H1 (cell line): ENCODE data around the gene RAI2. TPM values are rescaled to one million over a fixed set of nuclear protein-coding genes. Genes with fewer than 3 reads are reported as not detected.

Source experiments
- CTCF ChIA-PET: fragments of 300-600 bp; sonication (Branson Sonifier 250); formaldehyde crosslinking; loops from one replicate; lab custom pipeline; 2021; ENCODE audit not compliant: partially characterized antibody; lab: Charles Lee
- POLR2A ChIA-PET: fragments of 300-600 bp; sonication (Branson Sonifier 250); formaldehyde crosslinking; loops from one replicate; lab custom pipeline; 2021; ENCODE audit warnings: inconsistent platforms; ENCODE audit not compliant: partially characterized antibody; lab: Charles Lee
- DNase-seq, 2 experiments: peaks; one replicate each; pipeline versions ENCODE4 v3.0.0 to v3.0.0-alpha.2; 2010 to 2022; ENCODE audit warnings: low spot score in 2 of 2, low read depth in 1 of 2, mixed read lengths in 1 of 2
- FAIRE-seq: peaks from 2 replicates; lab custom pipeline; 2011; peaks lifted over from hg19 to GRCh38; lab: Jason Lieb, UNC
- H2AFZ ChIP-seq: 2 replicates; pipeline ENCODE4 v1.8.1; 2012; ENCODE audit warnings: low read length, inconsistent platforms
- H2AK5ac ChIP-seq: 2 replicates; pipeline ENCODE4 v1.6.1; 2013; ENCODE audit warnings: low read depth, low read length
- H2BK120ac ChIP-seq: replicated peaks from 2 replicates; pipeline ENCODE3; 2013; ENCODE audit warnings: low read depth, low read length, inconsistent platforms
- H2BK12ac ChIP-seq: 2 replicates; pipeline ENCODE4 v1.6.1; 2013; ENCODE audit warnings: low read depth, low read length
- H2BK15ac ChIP-seq: 2 replicates; pipeline ENCODE4 v1.6.1; 2013; ENCODE audit warnings: low read length
- H2BK20ac ChIP-seq: 2 replicates; pipeline ENCODE4 v1.6.1; 2013; ENCODE audit warnings: low read length
- H2BK5ac ChIP-seq: 2 replicates; pipeline ENCODE4 v1.6.1; 2013; ENCODE audit warnings: low read depth, low read length
- H3K14ac ChIP-seq: 2 replicates; pipeline ENCODE4 v1.6.1; 2013; ENCODE audit warnings: inconsistent platforms; ENCODE audit not compliant: insufficient read length
- H3K18ac ChIP-seq: 2 replicates; pipeline ENCODE4 v1.6.1; 2013; ENCODE audit warnings: low read length; ENCODE audit errors: extremely low read depth
- H3K23ac ChIP-seq: 2 replicates; pipeline ENCODE4 v1.6.1; 2013; ENCODE audit warnings: inconsistent platforms; ENCODE audit not compliant: insufficient read length
- H3K23me2 ChIP-seq: 2 replicates; pipeline ENCODE4 v1.6.1; 2013; ENCODE audit warnings: low read depth, low read length
- H3K27ac ChIP-seq: 2 replicates; pipeline ENCODE4 v1.6.1; 2011; ENCODE audit warnings: low read depth, low read length, inconsistent platforms
- H3K27me3 ChIP-seq, 4 experiments: replicated peaks in 1 of 4; 1 replicate in 1 of 4; 2 replicates in 3 of 4; pipeline versions ENCODE4 v1.6.1 to v1.8.1; 2011 to 2013; ENCODE audit warnings: low read length in 3 of 4, mild to moderate bottlenecking in 3 of 4, inconsistent platforms in 2 of 4, mixed read lengths in 2 of 4, moderate library complexity in 1 of 4; ENCODE audit not compliant: control insufficient read depth in 3 of 4, insufficient read depth in 3 of 4; ENCODE audit errors: extremely low read depth in 1 of 4
- H3K36me3 ChIP-seq, 4 experiments: 2 replicates each; pipeline versions ENCODE4 v1.6.1 to v1.8.1; 2011 to 2013; ENCODE audit warnings: mild to moderate bottlenecking in 4 of 4, low read length in 3 of 4, moderate library complexity in 2 of 4, control low read depth in 1 of 4, inconsistent platforms in 1 of 4; ENCODE audit not compliant: insufficient read depth in 4 of 4, control insufficient read depth in 2 of 4
- H3K4ac ChIP-seq: replicated peaks from 2 replicates; pipeline ENCODE3; 2013; ENCODE audit warnings: low read length, low read depth, mixed read lengths, inconsistent platforms; ENCODE audit not compliant: insufficient read length
- H3K4me1 ChIP-seq, 4 experiments: replicated peaks in 1 of 4; 1 replicate in 1 of 4; 2 replicates in 3 of 4; pipeline versions ENCODE4 v1.6.1 to v1.8.1; 2011 to 2013; ENCODE audit warnings: low read length in 3 of 4, inconsistent platforms in 2 of 4, mixed read lengths in 1 of 4; ENCODE audit not compliant: insufficient read depth in 4 of 4, control insufficient read depth in 3 of 4
- H3K4me2 ChIP-seq, 2 experiments: 2 replicates each; pipeline versions ENCODE4 v1.6.1 to v1.8.1; 2011 to 2013; ENCODE audit warnings: low read depth in 2 of 2, low read length in 2 of 2, control low read depth in 1 of 2, inconsistent platforms in 1 of 2, mild to moderate bottlenecking in 1 of 2; ENCODE audit not compliant: insufficient read depth in 1 of 2
- H3K4me3 ChIP-seq, 4 experiments: fragments of 200-600, 300-600 bp in 1 of 4; sonication (generic), shearing (Covaris generic), sonication (Bioruptor Twin) in 1 of 4; 2 replicates each; pipeline versions ENCODE4 v1.5.1 to v1.8.1; 2011 to 2016; ENCODE audit warnings: low read length in 4 of 4, low read depth in 3 of 4, control low read depth in 2 of 4, inconsistent platforms in 2 of 4, mild to moderate bottlenecking in 2 of 4, mixed read lengths in 1 of 4, moderate library complexity in 1 of 4; ENCODE audit not compliant: insufficient read depth in 2 of 4; ENCODE audit errors: extremely low read depth in 1 of 4
- H3K56ac ChIP-seq: replicated peaks from 2 replicates; pipeline ENCODE3; 2013; ENCODE audit warnings: low read depth, mild to moderate bottlenecking, mixed read lengths, low read length, inconsistent platforms; ENCODE audit not compliant: insufficient read length
- H3K79me1 ChIP-seq: 2 replicates; pipeline ENCODE4 v1.6.1; 2013; ENCODE audit warnings: low read depth, low read length, control low read depth
- H3K79me2 ChIP-seq, 2 experiments: 2 replicates each; pipeline versions ENCODE4 v1.6.1 to v1.8.1; 2012 to 2013; ENCODE audit warnings: low read length in 2 of 2, mild to moderate bottlenecking in 2 of 2, inconsistent platforms in 1 of 2; ENCODE audit not compliant: insufficient read depth in 2 of 2, control insufficient read depth in 1 of 2
- H3K9ac ChIP-seq, 4 experiments: replicated peaks in 1 of 4; 1 replicate in 1 of 4; 2 replicates in 3 of 4; pipeline versions ENCODE4 v1.6.1 to v1.8.1; 2011 to 2013; ENCODE audit warnings: low read depth in 3 of 4, low read length in 3 of 4, control low read depth in 2 of 4, mild to moderate bottlenecking in 2 of 4, moderate library complexity in 2 of 4, inconsistent platforms in 1 of 4; ENCODE audit errors: extremely low read depth in 1 of 4
- H3K9me3 ChIP-seq, 2 experiments: 2 replicates each; pipeline versions ENCODE4 v1.6.1 to v1.8.1; 2012 to 2013; ENCODE audit warnings: mild to moderate bottlenecking in 2 of 2, moderate library complexity in 2 of 2, control low read depth in 1 of 2, inconsistent platforms in 1 of 2, low read depth in 1 of 2, low read length in 1 of 2, mixed read lengths in 1 of 2; ENCODE audit not compliant: insufficient read depth in 2 of 2
- H4K20me1 ChIP-seq, 2 experiments: replicated peaks in 1 of 2; 2 replicates each; pipeline versions ENCODE3 to v1.8.1; 2011 to 2013; ENCODE audit warnings: inconsistent platforms in 2 of 2, low read length in 2 of 2, mild to moderate bottlenecking in 1 of 2; ENCODE audit not compliant: insufficient read depth in 2 of 2, control insufficient read depth in 1 of 2
- H4K5ac ChIP-seq: 2 replicates; pipeline ENCODE4 v1.6.1; 2013; ENCODE audit warnings: low read length, low read depth, mixed read lengths, inconsistent platforms; ENCODE audit not compliant: insufficient read length
- H4K8ac ChIP-seq: 2 replicates; pipeline ENCODE4 v1.8.0; 2013; ENCODE audit warnings: mild to moderate bottlenecking, moderate library complexity, low read length, inconsistent platforms; ENCODE audit not compliant: insufficient read depth; ENCODE audit errors: extremely low read depth
- H4K91ac ChIP-seq: replicated peaks from 2 replicates; pipeline ENCODE3; 2013; ENCODE audit warnings: low read length, mixed read lengths, inconsistent platforms; ENCODE audit not compliant: insufficient read length
- BCL11A ChIP-seq, 2 experiments: IDR thresholded peaks; one replicate each; pipeline ENCODE4 v1.6.1; 2011; ENCODE audit warnings: low read depth in 2 of 2, low read length in 2 of 2, mild to moderate bottlenecking in 2 of 2
- CREB1 ChIP-seq: IDR thresholded peaks from 2 replicates; pipeline ENCODE4 v1.6.1; 2012; ENCODE audit warnings: inconsistent platforms
- CTBP2 ChIP-seq: IDR thresholded peaks from 2 replicates; pipeline ENCODE4 v1.7.0; 2011; ENCODE audit warnings: borderline replicate concordance, mild to moderate bottlenecking, moderate library complexity, mixed read lengths, low read length; ENCODE audit not compliant: insufficient read depth, insufficient read length
- HDAC6 ChIP-seq: IDR thresholded peaks from one replicate; pipeline ENCODE4 v1.7.1; 2012; ENCODE audit warnings: low read depth, mild to moderate bottlenecking, inconsistent platforms, low read length, moderate library complexity
- JUN ChIP-seq: IDR thresholded peaks from 2 replicates; pipeline ENCODE4 v1.6.1; 2011; ENCODE audit warnings: low read depth, mild to moderate bottlenecking, improper control_type of control experiment, low read length
- RNF2 ChIP-seq: fragments of 200-900, 300-1000 bp; sonication (generic); IDR thresholded peaks from 2 replicates; pipeline ENCODE4 v1.7.1; 2016; ENCODE audit warnings: borderline replicate concordance, low read depth, mild to moderate bottlenecking, antibody characterized with exemption, low read length; ENCODE audit not compliant: poor library complexity, severe bottlenecking; ENCODE audit errors: missing control alignments
- RXRA ChIP-seq: IDR thresholded peaks from 2 replicates; pipeline ENCODE4 v1.6.1; 2011; ENCODE audit warnings: low read depth, mild to moderate bottlenecking, low read length, moderate library complexity; ENCODE audit not compliant: insufficient read depth
- SIN3A ChIP-seq, 2 experiments: IDR thresholded peaks in 1 of 2; conservative IDR thresholded peaks in 1 of 2; 2 replicates each; pipeline ENCODE4 v1.6.1; 2011 to 2012; ENCODE audit warnings: low read length in 2 of 2, improper control_type of control experiment in 1 of 2, low read depth in 1 of 2, mild to moderate bottlenecking in 1 of 2
- SIRT6 ChIP-seq: IDR thresholded peaks from one replicate; pipeline ENCODE4 v1.7.1; 2012; ENCODE audit warnings: low read length, inconsistent platforms
- SIX5 ChIP-seq: IDR thresholded peaks from 2 replicates; pipeline ENCODE4 v1.6.1; 2011; ENCODE audit warnings: mild to moderate bottlenecking, low read depth, low read length
- SUZ12 ChIP-seq: fragments of 200-600 bp; sonication (generic); IDR thresholded peaks from 2 replicates; pipeline ENCODE4 v1.6.1; 2012; ENCODE audit warnings: mild to moderate bottlenecking, inconsistent platforms, low read length, moderate library complexity, mixed read lengths
- TCF12 ChIP-seq: IDR thresholded peaks from 2 replicates; pipeline ENCODE4 v1.6.1; 2011; ENCODE audit warnings: low read depth, mild to moderate bottlenecking, low read length
- ZNF274 ChIP-seq: IDR thresholded peaks from 2 replicates; pipeline ENCODE4 v1.7.0; 2012; ENCODE audit warnings: low read length, borderline replicate concordance; ENCODE audit errors: extremely low read depth
- WGBS, 2 experiments: shearing (Covaris generic) in 1 of 2; methylation state at CpG; one replicate each; pipeline versions ENCODE4 v1.1.6 to v1.1.7; 2013 to 2015; ENCODE audit warnings: low lambda C conversion rate in 2 of 2, mixed read lengths in 2 of 2, inconsistent platforms in 1 of 2, low coverage in 1 of 2, missing lambda C conversion rate in 1 of 2; ENCODE audit not compliant: insufficient replicate concordance in 2 of 2, insufficient coverage in 1 of 2, insufficient read length in 1 of 2; ENCODE audit errors: extremely low coverage in 1 of 2, missing lambda C conversion rate in 1 of 2; 5-methylcytosine and 5-hydroxymethylcytosine counted together
- polyA plus RNA-seq, 7 experiments: library from polyadenylated mRNA; depleted of rRNA in 3 of 7; stranded (reverse) in 5 of 7; unstranded in 2 of 7; fragments of >200 nt in 5 of 7; fragments of 200-250 nt in 2 of 7; gene quantifications; 1 replicate in 5 of 7; 2 replicates in 1 of 7; 4 replicates in 1 of 7; pipeline versions ENCODE4 v1.2.1 to v1.2.3, GENCODE V29; 2011 to 2013; ENCODE audit warnings: missing spikeins in 2 of 7, mixed read lengths in 2 of 7
- total RNA-seq: library from RNA; stranded (reverse); fragmentation: NEBNext Ultra II Directional; extraction: Animal tissue kit (Norgen Biotek cat#: 25700); gene quantifications from 2 replicates; pipeline ENCODE4 v1.2.1, GENCODE V29; 2021

Gene RAI2
- total and polyA plus RNA-seq, 2 of the 8 experiments (the other 6 are each of a cell fraction or from before 2014, with no cell fraction given): 0.60 to 2.0 TPM

- H2BK20ac ChIP-seq: no peak overlapping the region
- H3K56ac ChIP-seq: no peak overlapping the region
- no peak overlapping the region for H3K14ac ChIP-seq
- no peak overlapping the region for H4K8ac ChIP-seq
- no peaks in the 10 kb centered on the region for H3K4me1 ChIP-seq
- H4K20me1 ChIP-seq: no peaks in the 10 kb centered on the region
- no peaks in the 10 kb centered on the region for H3K9me3 ChIP-seq
- H3K4ac ChIP-seq: no peak overlapping the region
- H2BK120ac ChIP-seq: no peak overlapping the region
- DNase-seq: no peak
- no peak overlapping the region for H4K91ac ChIP-seq
- FAIRE-seq: no peak
- TF ChIP-seq SIN3A (conservative IDR thresholded peaks at IDR 0.05 in 1 of 2, IDR thresholded peaks at IDR 0.05 in 1 of 2; ENCODE audit: low read depth in 1 of 2, low read length in 2 of 2) (no peak), HDAC6 (no peak), ZNF274 (no peak), BCL11A (IDR thresholded peaks at IDR 0.05; ENCODE audit: low read depth in 2 of 2, low read length in 2 of 2) (no peak), CREB1 (no peak), CTBP2 (no peak), TCF12 (no peak), RNF2 (no peak), RXRA (no peak), SIRT6 (no peak), JUN (no peak), SIX5 (no peak), SUZ12 (no peak)
- TF ChIP-seq, all 59 proteins: peak for 0
- Histone ChIP-seq H3K18ac (no peak overlapping the region), H3K27ac (no peak overlapping the region), H4K5ac (no peak overlapping the region), H2AK5ac (no peak overlapping the region), H3K79me1 (no peaks in the 10 kb centered on the region), H2BK5ac (no peak overlapping the region), H3K27me3 (no peaks in the 10 kb centered on the region), H3K36me3 (no peaks in the 10 kb centered on the region), H2BK12ac (no peak overlapping the region), H3K23me2 (no peaks in the 10 kb centered on the region), H2BK15ac (no peak overlapping the region), H3K79me2 (no peaks in the 10 kb centered on the region), H2AFZ (no peak overlapping the region), H3K9ac (no peak overlapping the region), H3K23ac (no peak overlapping the region), H3K4me3 (no peak overlapping the region), H3K4me2 (no peak overlapping the region)
- POLR2A ChIA-PET: no interaction called here
- CTCF ChIA-PET: no interaction called here
- WGBS, 2 experiments: 84% methylated on average over 2 of the region's 2 CpGs; no CpG with 5 or more reads in 1 of the 2 experiments
Measured at GRCh38 chrX:17878028-17878670, 17.1 kb upstream of the RAI2 start.
